Retinal pigment epithelial cell (primary cell): ENCODE data around the gene DLGAP1.

Source experiments
- DNase-seq: peaks from one replicate; pipeline ENCODE4 v3.0.0-alpha.2; 2010; ENCODE audit warnings: low read depth
- H3K4me3 ChIP-seq: 2 replicates; pipeline ENCODE4 v1.5.1; 2011; ENCODE audit warnings: mild to moderate bottlenecking, low read length, control low read depth, moderate library complexity
- CTCF ChIP-seq: conservative IDR thresholded peaks from 2 replicates; pipeline ENCODE4 v1.5.1; 2011; ENCODE audit warnings: low read depth, low read length, control low read depth, inconsistent platforms

The DLGAP1 gene

GRCh38 chr18:3460823-3461398, 994.2 kb downstream of the DLGAP1 start:
- TF ChIP-seq CTCF = no peak
- no peak for DNase-seq
- H3K4me3 ChIP-seq = no peak overlapping the region

GRCh38 chr18:3458952-3459853, 995.9 kb downstream of the DLGAP1 start:
- H3K4me3 ChIP-seq = no peak overlapping the region
- TF ChIP-seq CTCF = no peak
- no peak for DNase-seq

- H3K4me3 ChIP-seq = no peak overlapping the region
- no peak for DNase-seq
- no peak for TF ChIP-seq CTCF
Measured at GRCh38 chr18:3458378-3458777, 996.7 kb downstream of the DLGAP1 start.

GRCh38 chr18:3457261-3457724, 997.8 kb downstream of the DLGAP1 start:
- no peak overlapping the region for H3K4me3 ChIP-seq
- DNase-seq = no peak
- no peak for TF ChIP-seq CTCF

GRCh38 chr18:3456686-3457069, 998.4 kb downstream of the DLGAP1 start:
- TF ChIP-seq CTCF = no peak
- no peak for DNase-seq
- no peak overlapping the region for H3K4me3 ChIP-seq

- no peak for TF ChIP-seq CTCF
- DNase-seq = no peak
- H3K4me3 ChIP-seq = peak overlapping the region; percentile 86
Measured at GRCh38 chr18:3455907-3456685, 999.0 kb downstream of the DLGAP1 start.
